Ascending aorta (tissue), 2 donors: ENCODE results near the gene SLCO2A1. TPM values are rescaled to one million over a fixed set of nuclear protein-coding genes. Genes with fewer than 3 reads are reported as not detected.

ENCODE experiments used
- DNase-seq, 2 donors: peaks; one replicate each; pipeline ENCODE4 v3.0.0-alpha.2; 2019; ENCODE audit warnings: low spot score in 2 of 2
- H3K27ac ChIP-seq, 2 donors: fragments of 200-600 bp; sonication (generic); one replicate each; pipeline ENCODE4 v1.5.1; 2016 to 2017; ENCODE audit warnings: mild to moderate bottlenecking in 1 of 2
- H3K27me3 ChIP-seq: fragments of 200-600 bp; sonication (generic); one replicate; pipeline ENCODE4 v1.5.1; 2017
- H3K36me3 ChIP-seq, 2 donors: fragments of 200-600 bp; sonication (generic); one replicate each; pipeline ENCODE4 v1.5.1; 2016
- H3K4me1 ChIP-seq, 2 donors: fragments of 200-600 bp; sonication (generic); one replicate each; pipeline ENCODE4 v1.5.1; 2016 to 2017; ENCODE audit warnings: mild to moderate bottlenecking in 1 of 2
- H3K4me3 ChIP-seq, 2 donors: fragments of 200-600 bp; sonication (generic); one replicate each; pipeline ENCODE4 v1.5.1; 2016 to 2017; ENCODE audit warnings: mild to moderate bottlenecking in 1 of 2
- H3K9me3 ChIP-seq, 2 donors: fragments of 200-600 bp; sonication (generic); one replicate each; pipeline ENCODE4 v1.5.1; 2016
- intact Hi-C: fragments of 100-400 bp; cut with DNase I; formaldehyde crosslinking; loops from one replicate; pipeline ENCODE4 v1.15.1; 2023
- total RNA-seq: library from RNA; depleted of rRNA; stranded (reverse); fragments of >200 nt; gene quantifications from one replicate; pipeline ENCODE4 v1.1.0, GENCODE V29; 2016
- TF ChIP-seq, protein P1 (sequence below), 3 experiments: fragments of 200-600 bp in 2 of 3; fragments of 450-650 bp in 1 of 3; sonication (generic) in 2 of 3; IDR thresholded peaks; one replicate each; pipeline ENCODE4 v1.5.1; 2016 to 2019; ENCODE audit warnings: antibody characterized with exemption in 3 of 3, mild to moderate bottlenecking in 1 of 3, moderate library complexity in 1 of 3

SLCO2A1 gene
- total RNA-seq, 1 donor from 2014 or later = 111 TPM

DNA sequence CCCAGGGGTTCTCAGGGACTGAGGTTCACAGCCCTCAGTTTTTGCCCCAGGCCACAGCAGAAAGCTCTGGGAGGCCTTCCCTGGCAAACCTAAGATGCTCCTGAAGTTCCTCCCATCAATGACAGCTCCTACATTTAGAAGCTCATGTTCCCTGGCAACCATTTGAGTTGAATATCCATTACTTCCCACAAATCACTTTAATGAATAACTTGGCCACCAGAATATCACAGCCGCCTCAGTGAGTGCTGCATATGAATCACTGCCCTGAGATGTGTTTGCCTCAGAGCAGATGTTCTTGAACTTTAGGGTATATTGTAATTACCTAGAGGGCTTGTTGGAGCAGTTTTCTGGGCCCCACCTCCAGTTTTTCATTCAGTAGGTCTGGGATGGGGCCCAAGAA is 27.4 kb downstream of the SLCO2A1 start:
- intact Hi-C loops = no loop called here
- no peak overlapping the region for H3K4me3 ChIP-seq
- H3K4me1 ChIP-seq = no peaks in the 10 kb centered on the region
- no peak overlapping the region for H3K27ac ChIP-seq
- no peaks in the 10 kb centered on the region for H3K36me3 ChIP-seq
- no peaks in the 10 kb centered on the region for H3K27me3 ChIP-seq
- no peak for DNase-seq
- TF ChIP-seq, protein P1, sequence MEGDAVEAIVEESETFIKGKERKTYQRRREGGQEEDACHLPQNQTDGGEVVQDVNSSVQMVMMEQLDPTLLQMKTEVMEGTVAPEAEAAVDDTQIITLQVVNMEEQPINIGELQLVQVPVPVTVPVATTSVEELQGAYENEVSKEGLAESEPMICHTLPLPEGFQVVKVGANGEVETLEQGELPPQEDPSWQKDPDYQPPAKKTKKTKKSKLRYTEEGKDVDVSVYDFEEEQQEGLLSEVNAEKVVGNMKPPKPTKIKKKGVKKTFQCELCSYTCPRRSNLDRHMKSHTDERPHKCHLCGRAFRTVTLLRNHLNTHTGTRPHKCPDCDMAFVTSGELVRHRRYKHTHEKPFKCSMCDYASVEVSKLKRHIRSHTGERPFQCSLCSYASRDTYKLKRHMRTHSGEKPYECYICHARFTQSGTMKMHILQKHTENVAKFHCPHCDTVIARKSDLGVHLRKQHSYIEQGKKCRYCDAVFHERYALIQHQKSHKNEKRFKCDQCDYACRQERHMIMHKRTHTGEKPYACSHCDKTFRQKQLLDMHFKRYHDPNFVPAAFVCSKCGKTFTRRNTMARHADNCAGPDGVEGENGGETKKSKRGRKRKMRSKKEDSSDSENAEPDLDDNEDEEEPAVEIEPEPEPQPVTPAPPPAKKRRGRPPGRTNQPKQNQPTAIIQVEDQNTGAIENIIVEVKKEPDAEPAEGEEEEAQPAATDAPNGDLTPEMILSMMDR (IDR thresholded peaks at IDR 0.05) = no peak
- H3K9me3 ChIP-seq = no peaks in the 10 kb centered on the region

DNA sequence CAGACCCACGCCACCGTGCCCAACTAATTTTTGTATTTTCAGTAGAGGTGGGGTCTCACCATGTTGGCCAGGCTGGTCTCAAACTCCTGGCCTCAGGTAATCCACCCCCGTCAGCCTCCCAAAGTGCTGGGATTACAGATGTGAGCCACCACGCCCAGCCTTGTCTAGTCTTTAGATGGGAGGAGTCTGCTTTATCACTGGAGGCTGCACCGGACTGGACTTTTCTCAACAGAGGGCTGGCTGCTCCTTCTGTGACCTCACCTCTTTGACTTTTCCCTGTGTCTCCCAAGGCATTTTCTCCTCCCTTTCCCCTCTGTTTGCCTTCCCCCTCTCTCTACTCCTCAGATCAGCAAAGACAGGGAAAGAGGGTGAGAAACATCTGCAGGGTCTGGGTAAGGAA is 28.5 kb downstream of the SLCO2A1 start:
- Histone ChIP-seq H3K27ac (no peak overlapping the region), H3K4me3 (no peak overlapping the region), H3K36me3 (no peaks in the 10 kb centered on the region), H3K4me1 (no peaks in the 10 kb centered on the region), H3K9me3 (no peaks in the 10 kb centered on the region), H3K27me3 (no peaks in the 10 kb centered on the region)
- peak in 1 of 2 donors; percentile 45 for DNase-seq
- intact Hi-C loops = no loop called here
- TF ChIP-seq, protein P1 (IDR thresholded peaks at IDR 0.05) = no peak

DNA sequence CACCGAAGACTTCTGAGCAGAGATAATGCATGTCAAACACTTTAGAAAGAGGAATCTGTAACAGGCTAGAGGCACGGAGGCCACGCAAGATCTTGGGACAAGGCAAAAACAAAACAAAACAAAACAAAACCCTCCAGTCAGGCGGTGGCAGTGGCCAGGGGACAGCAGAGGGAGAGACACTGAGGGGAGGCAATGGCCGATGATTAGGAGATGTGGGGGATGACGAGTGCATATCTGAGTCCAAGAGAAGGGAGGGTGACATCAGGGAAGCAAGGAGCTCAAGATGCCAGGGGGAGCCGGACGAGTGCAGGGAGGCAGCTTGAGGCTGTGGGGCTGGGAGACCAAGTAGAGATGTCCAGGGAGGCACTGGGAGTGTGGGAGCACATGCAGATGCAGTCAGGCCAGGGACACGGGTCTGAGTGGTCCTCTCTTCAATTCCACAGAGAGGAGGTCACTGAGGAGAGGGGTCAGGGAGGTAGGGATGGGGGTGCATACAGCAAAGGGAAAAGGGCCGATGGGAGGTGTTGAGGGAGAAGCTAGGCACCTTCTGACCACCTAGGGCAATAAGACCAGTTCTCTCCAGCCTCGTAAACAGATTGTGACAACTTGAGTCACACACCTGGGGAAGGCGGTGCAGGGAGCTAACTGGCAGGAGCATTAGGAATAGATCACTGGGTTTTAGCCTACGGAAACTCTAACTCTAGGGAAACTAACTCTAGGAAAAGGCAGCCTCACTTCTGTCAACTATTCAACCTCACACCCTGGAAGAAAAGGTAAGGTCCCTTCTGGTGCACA is 29.6 kb downstream of the SLCO2A1 start:
- intact Hi-C loops = no loop called here
- no peak for DNase-seq
- no peaks in the 10 kb centered on the region for H3K9me3 ChIP-seq

DNA sequence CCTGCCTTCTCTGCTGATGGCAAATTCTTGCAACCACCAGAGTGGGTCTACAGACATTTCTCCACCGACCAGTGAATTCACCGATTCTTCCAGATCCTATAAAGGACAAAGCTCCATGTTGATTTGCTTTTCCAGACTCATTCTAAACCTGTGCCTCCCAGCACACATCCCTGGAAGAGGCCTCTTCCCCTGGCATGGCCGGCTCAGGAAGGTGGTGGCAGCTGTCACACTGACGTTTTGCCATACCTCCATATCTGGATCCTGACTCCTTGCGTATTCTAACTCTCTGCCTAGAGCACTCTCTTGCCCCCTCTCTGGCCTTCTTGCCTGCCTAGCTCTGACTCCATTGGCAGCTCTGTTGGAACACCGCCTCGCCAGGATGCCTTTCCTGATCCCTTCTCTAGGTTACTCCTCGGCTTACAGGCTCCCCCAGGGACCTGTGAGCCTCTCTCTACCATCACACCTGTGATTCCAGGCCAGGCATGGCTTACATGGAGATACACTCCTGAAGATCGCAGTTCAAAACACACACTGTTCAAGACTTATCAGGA is 31.0 kb downstream of the SLCO2A1 start:
- H3K4me1 ChIP-seq = no peaks in the 10 kb centered on the region
- no peak overlapping the region for H3K27ac ChIP-seq
- TF ChIP-seq, protein P1 (IDR thresholded peaks at IDR 0.05) = no peak
- no peaks in the 10 kb centered on the region for H3K27me3 ChIP-seq
- H3K9me3 ChIP-seq = no peaks in the 10 kb centered on the region
- no peaks in the 10 kb centered on the region for H3K36me3 ChIP-seq
- intact Hi-C loops = no loop called here
- DNase-seq = no peak
- no peak overlapping the region for H3K4me3 ChIP-seq

More for the DNA sequence above, 29.6 kb downstream of the SLCO2A1 start:
- H3K36me3 ChIP-seq = no peaks in the 10 kb centered on the region
- H3K27me3 ChIP-seq = no peaks in the 10 kb centered on the region
- no peak overlapping the region for H3K27ac ChIP-seq
- no peak overlapping the region for H3K4me3 ChIP-seq
- H3K4me1 ChIP-seq = no peaks in the 10 kb centered on the region
- TF ChIP-seq, protein P1 (IDR thresholded peaks at IDR 0.05) = no peak

DNA sequence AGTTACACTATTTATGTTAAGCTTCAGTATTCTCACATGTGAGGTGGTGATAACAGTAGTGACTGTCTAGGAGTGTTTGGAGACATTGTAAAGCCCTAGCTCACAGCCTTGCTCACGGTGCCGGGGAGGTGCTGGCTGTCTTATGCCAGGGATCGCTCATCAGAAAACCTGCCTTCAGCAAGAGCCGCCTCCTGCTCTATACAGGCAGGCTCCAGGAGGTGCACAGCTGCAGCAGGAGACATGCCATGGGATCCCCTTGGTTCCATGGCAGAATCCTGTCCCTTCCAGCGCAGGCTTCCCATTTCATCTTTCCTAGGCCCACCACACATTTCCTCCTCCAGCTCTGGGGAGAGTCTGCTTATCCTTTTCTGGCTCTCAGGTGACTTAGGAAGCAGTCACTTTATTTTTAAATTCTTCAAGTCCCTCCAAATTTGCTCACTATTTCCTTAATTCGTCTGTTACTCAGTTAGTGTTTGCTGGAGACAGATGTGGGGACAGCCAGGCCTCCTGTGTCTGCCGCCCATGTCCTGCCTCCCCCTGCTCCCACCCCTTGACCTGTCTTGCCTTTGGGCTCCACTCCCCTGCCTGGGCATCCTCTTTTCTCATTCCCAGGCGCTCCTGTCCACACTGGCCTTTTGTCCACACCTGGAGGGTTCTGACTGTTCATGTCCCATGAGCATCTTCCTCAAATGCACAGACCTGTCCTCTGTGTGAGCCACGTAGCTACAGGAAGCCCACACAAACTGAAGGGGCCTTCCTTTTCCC is 31.7 kb downstream of the SLCO2A1 start:
- Histone ChIP-seq H3K4me1 (no peaks in the 10 kb centered on the region), H3K36me3 (no peaks in the 10 kb centered on the region), H3K4me3 (no peak overlapping the region), H3K27me3 (no peaks in the 10 kb centered on the region), H3K9me3 (no peaks in the 10 kb centered on the region), H3K27ac (no peak overlapping the region)
- TF ChIP-seq, protein P1 (IDR thresholded peaks at IDR 0.05) = no peak
- DNase-seq = no peak
- intact Hi-C loops = no loop called here
